Neural crest cell (in vitro differentiated cells): ENCODE results near the gene DUSP21. TPM values are rescaled to one million over a fixed set of nuclear protein-coding genes. Genes with fewer than 3 reads are reported as not detected.
"Not testable (repeated sequence)": the region's sequence is repeated elsewhere in the genome, so short reads cannot be mapped to it uniquely, and the experiment has no call there.

Source experiments
- DNase-seq: peaks from one replicate; pipeline ENCODE4 v3.0.0; 2021; ENCODE audit warnings: low read depth, mixed read lengths, low spot score
- H3K27ac Mint-ChIP-seq: one replicate; pipeline ENCODE4 v1.8.0; 2021; ENCODE audit warnings: mild to moderate bottlenecking, mixed read lengths; ENCODE audit not compliant: unreplicated experiment
- H3K27me3 Mint-ChIP-seq: 2 replicates; pipeline ENCODE4 v1.8.0; 2021; ENCODE audit warnings: low read depth, mild to moderate bottlenecking, mixed read lengths
- H3K36me3 Mint-ChIP-seq: 2 replicates; pipeline ENCODE4 v1.8.0; 2021; ENCODE audit warnings: low read depth, mild to moderate bottlenecking, mixed read lengths
- H3K4me1 Mint-ChIP-seq: 2 replicates; pipeline ENCODE4 v1.8.0; 2021; ENCODE audit warnings: mixed read lengths
- H3K4me3 Mint-ChIP-seq: one replicate; pipeline ENCODE4 v1.8.0; 2021; ENCODE audit warnings: mild to moderate bottlenecking, mixed read lengths
- H3K9me3 Mint-ChIP-seq: 2 replicates; pipeline ENCODE4 v1.8.0; 2021; ENCODE audit warnings: mixed read lengths
- CTCF ChIP-seq: fragments of 200-600 bp; sonication (generic); conservative IDR thresholded peaks from 2 replicates; pipeline ENCODE4 v1.5.0; 2021; ENCODE audit warnings: antibody characterized with exemption, mild to moderate bottlenecking
- total RNA-seq: library from RNA; stranded (reverse); gene quantifications from 2 replicates; pipeline ENCODE4 v1.2.1, GENCODE V29; 2021

DUSP21 gene
- total RNA-seq, 1 donor from 2014 or later = not detected

- Mint-ChIP-seq H3K9me3 (peaks cover 4% of the 10 kb centered on the region), H3K36me3 (no peaks in the 10 kb centered on the region), H3K4me3 (no peak overlapping the region), H3K27ac (no peak overlapping the region), H3K27me3 (no peaks in the 10 kb centered on the region), H3K4me1 (no peaks in the 10 kb centered on the region)
- no peak for TF ChIP-seq CTCF
- DNase-seq = no peak
These were observed 383 bp downstream of the DUSP21 start for GRCh38 chrX:44844204-44844603.

- not testable (repeated sequence) for H3K4me1 Mint-ChIP-seq, H3K27me3 Mint-ChIP-seq, H3K36me3 Mint-ChIP-seq, DNase-seq, H3K4me3 Mint-ChIP-seq, H3K27ac Mint-ChIP-seq, H3K9me3 Mint-ChIP-seq
These were observed 7.1 kb downstream of the DUSP21 start for GRCh38 chrX:44850891-44851290.

- Mint-ChIP-seq H3K9me3 (no peaks in the 10 kb centered on the region), H3K4me3 (peak overlapping the region; percentile 84), H3K4me1 (peaks cover 9% of the 10 kb centered on the region), H3K27me3 (no peaks in the 10 kb centered on the region), H3K36me3 (peaks cover 2% of the 10 kb centered on the region), H3K27ac (peak overlapping the region; percentile 13)
- DNase-seq = no peak
- TF ChIP-seq CTCF = no peak
These were observed 27.4 kb downstream of the DUSP21 start for GRCh38 chrX:44871114-44871645.

GRCh38 chrX:44871931-44872820 is 28.4 kb downstream of the DUSP21 start:
- Mint-ChIP-seq H3K36me3 (peaks cover 2% of the 10 kb centered on the region), H3K4me1 (peaks cover 9% of the 10 kb centered on the region), H3K9me3 (no peaks in the 10 kb centered on the region), H3K27me3 (no peaks in the 10 kb centered on the region), H3K4me3 (peak overlapping the region; percentile 94), H3K27ac (peak overlapping the region; percentile 96)
- TF ChIP-seq CTCF = no peak
- no peak for DNase-seq

- H3K4me3 Mint-ChIP-seq = peak within 1 kb of the TSS; percentile 98
- peaks cover 9% of the 10 kb centered on the region for H3K4me1 Mint-ChIP-seq
- no peaks in the 10 kb centered on the region for H3K27me3 Mint-ChIP-seq
- peak within 1 kb of the TSS; percentile 96 for H3K27ac Mint-ChIP-seq
- no peaks in the 10 kb centered on the region for H3K9me3 Mint-ChIP-seq
- H3K36me3 Mint-ChIP-seq = no peaks in the 10 kb centered on the region
- DNase-seq = peak; percentile 83
- no peak for TF ChIP-seq CTCF
These were observed 29.1 kb downstream of the DUSP21 start, which contains the start of gene KDM6A for GRCh38 chrX:44872821-44873414. Gene KDM6A (plus strand): TSS chrX:44873188. CDS start chrX:44873552, 364 bp downstream.
